ENCODE results near the gene PUS10.
A peak's percentile ranks its signal among the peaks of the same experiment; 100 is the strongest.
"Not testable (repeated sequence)": the region's sequence is repeated elsewhere in the genome, so short reads cannot be mapped to it uniquely, and the experiment has no call there.

The PUS10 gene

GRCh38 chr2:61017556-61018317, at the start of gene PUS10, which contains the start of gene PEX13:
PUS10 (minus strand) TSS chr2:61018255; CDS start chr2:61011890, 6,365 bp downstream.
PEX13 (plus strand) TSS chr2:61017720; CDS start chr2:61017760, 40 bp downstream.
- FAIRE-seq (peak; percentile 75), DNase-seq (ENCODE audit: low spot score) (peak; percentile 93)

GRCh38 chr2:61065714-61066709, 48.0 kb upstream of the PUS10 start, which contains the start of gene SANBR:
SANBR (plus strand) TSS chr2:61065871; CDS start chr2:61070351, 4,480 bp downstream.
- DNase-seq (ENCODE audit: low spot score): peak; percentile 98
- peak; percentile 76 for FAIRE-seq

DNA sequence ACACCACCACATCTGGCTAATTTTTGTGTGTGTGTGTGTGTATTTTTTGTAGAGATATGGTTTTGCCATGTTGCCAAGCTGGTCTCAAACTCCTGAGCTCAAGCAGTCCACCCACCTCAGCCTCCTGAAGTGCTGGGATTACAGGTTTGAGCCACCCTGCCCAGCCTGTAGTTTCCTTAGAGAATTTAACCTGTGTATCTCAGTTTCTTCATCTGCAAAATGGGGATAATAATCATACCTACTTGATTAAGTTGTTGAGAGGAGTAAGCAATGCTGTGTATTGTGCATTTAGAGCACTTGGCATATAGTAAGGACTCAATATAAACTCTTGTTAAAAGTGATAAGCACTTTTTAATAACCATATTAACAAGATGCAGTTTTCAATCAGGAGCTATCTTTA, 41.3 kb upstream of the PUS10 start:
- FAIRE-seq (no peak), DNase-seq (ENCODE audit: low spot score) (no peak)

DNA sequence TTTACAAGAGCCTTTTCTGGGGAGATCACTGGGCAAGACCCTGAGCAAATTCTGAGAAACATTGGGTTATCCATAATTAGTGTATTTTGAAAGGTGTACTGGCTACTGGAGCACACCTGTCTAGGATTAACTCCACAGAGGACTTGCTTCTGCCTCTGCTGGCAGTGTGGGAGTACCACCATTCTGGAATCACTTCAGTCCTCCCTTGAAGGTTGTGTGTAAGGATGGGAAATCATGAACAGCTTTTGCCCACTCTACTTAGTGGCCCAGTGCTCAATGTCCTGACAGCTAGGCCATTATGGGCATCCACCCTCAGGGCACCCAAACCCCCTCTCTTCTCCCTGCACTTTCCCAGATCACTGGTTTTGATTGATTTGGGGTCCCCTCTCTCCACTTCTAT, 39.5 kb upstream of the PUS10 start:
- no peak for DNase-seq (ENCODE audit: low spot score)
- FAIRE-seq: no peak

GRCh38 chr2:61055557-61055956, 37.5 kb upstream of the PUS10 start:
- DNase-seq (ENCODE audit: low spot score) (no peak), FAIRE-seq (no peak)

DNA sequence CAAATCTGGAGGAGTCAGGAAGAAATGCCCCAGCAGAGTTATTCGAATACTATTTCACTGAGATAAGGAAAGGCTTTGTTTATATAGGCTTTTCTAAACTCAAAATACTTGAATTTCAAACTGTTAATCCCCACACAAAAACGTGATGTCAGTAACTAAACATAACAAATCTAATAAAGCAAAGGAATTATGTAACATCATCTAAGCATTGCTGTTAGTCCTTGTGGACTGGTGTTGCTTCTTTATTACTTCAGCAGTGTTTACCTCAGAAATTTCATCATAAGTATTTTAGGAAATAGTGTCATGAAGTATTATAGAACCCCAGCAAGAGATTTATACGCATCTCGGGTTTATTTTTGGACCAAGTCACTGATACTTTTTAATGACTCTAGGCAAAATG, 27.9 kb upstream of the PUS10 start:
- no peak for DNase-seq (ENCODE audit: low spot score)
- FAIRE-seq: no peak

- no peak for FAIRE-seq
Measured at GRCh38 chr2:61045226-61045625, 27.2 kb upstream of the PUS10 start.

GRCh38 chr2:61044636-61045035, 26.6 kb upstream of the PUS10 start:
- DNase-seq (ENCODE audit: low spot score) (no peak), FAIRE-seq (no peak)

More at GRCh38 chr2:61045226-61045625, 27.2 kb upstream of the PUS10 start:
- no peak for DNase-seq (ENCODE audit: low spot score)

DNA sequence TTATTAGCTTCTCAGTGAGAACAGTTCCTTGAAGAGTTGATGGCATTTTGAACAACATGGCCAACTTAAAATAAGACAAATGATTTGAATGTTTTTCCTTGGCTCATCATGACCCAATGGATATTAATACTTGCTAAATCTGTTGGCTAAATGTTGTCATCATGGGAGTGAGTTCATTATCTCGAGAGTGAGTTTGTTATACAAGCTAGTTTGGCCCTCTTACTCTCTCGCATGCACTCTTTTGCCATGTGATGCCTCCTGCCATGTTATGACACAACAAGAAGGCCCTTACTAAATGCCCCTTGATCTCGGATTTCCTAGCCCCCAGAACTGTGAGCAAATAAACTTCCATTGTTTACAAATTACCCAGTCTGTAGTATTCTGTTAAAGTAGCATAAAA, 24.8 kb upstream of the PUS10 start:
- FAIRE-seq (no peak), DNase-seq (ENCODE audit: low spot score) (no peak)

DNA sequence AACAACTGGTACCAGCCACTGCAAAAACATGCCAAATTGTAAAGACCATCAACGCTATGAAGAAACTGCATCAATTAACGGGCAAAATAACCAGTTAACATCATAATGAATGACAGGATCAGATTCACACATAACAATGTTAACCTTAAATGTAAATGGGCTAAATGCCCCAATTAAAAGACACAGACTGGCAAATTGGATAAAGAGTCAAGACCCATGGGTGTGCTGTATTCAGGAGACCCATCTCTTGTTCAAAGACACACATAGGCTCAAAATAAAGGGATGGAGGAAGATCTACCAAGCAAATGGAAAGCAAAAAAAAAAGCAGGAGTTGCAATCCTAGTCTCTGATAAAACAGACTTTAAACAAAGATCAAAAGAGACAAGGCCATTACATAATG, 18.6 kb upstream of the PUS10 start:
- FAIRE-seq; DNase-seq (ENCODE audit: low spot score): not testable (repeated sequence)

DNA sequence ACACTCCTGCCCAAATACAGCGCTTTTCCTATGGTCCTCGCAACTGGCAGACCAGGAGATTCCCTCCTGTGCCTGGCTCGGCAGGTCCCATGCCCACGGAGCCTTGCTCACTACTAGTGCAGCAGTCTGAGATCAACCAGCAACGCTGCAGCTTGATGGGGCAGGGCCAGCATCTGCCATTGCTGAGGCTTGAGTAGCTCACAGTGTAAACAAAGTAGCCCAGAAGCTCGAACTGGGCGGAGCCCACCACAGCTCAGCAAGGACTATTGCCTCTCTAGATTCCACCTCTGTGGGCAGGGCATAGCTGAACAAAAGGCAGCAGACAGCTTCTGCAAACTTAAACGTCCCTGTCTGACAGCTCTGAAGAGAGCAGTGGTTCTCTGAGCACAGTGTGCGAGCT, 16.5 kb upstream of the PUS10 start:
- not testable (repeated sequence) for FAIRE-seq; DNase-seq (ENCODE audit: low spot score)

- DNase-seq (ENCODE audit: low spot score) (no peak), FAIRE-seq (no peak)
Measured at GRCh38 chr2:61029533-61029932, 11.5 kb upstream of the PUS10 start.

DNA sequence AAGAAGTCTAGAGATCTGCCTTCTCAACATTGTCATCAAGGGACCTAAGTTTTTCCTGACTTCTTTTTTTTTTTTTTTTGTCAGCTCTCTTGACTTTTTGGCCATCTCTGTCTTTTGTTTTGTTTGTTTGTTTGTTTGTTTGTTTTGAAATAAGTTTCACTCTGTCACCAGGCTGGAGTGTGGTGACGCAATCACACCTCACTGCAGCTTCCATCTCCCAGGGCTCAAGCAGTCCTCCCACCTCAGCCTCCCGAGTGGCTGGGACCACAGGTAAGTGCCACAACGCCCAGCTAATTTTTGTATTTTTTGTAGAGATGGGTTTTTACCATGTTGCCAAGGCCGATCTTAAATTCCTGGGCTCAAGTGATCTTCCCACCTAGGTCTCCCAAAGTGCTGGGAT, 5.6 kb upstream of the PUS10 start:
- no peak for DNase-seq (ENCODE audit: low spot score)

GRCh38 chr2:61021228-61021660, 3.2 kb upstream of the PUS10 start:
- DNase-seq (ENCODE audit: low spot score) (no peak), FAIRE-seq (no peak)

More for the DNA sequence above, 5.6 kb upstream of the PUS10 start:
- no peak for FAIRE-seq

DNA sequence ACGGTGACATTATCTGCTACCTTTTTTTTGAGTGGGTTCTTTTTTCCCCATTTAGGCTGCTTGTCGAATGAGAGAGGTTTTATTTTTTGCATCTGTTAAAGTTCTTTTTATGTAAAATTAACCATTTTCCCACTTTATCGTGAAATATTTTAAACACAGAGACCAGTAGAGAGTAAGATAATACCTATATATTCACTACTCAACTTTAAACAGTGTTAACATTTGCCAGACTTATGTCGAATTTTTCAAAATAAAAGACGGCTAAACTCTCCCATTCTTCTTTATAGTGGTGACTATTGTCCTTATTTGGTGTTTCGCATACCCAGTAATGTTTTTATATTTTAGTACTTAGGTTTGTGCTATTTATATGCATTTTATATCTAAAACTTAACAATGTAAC, 743 bp upstream of the PUS10 start:
- FAIRE-seq (no peak), DNase-seq (ENCODE audit: low spot score) (no peak)

DNA sequence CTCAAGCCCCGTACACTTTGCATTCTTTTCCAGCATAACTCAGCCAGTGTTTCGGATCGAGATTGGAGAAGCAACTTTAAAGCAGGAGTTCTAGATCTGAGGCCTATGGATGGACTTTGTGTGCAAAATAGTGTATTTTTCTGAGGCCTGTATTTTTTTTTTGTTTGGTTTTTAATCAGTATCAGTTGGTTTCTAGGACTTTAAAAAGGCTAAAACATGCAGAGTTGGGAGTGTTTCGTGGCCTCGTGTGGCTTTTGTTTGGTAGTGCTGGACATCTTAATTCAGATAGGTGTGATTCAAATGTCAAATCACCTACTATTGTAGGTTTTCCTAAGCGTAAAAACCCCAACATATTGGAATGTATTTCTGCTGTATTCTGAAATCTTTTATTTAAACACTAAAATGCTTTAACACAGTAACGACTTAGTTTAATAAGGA, 282 bp upstream of the PUS10 start:
- DNase-seq (ENCODE audit: low spot score) (peak; percentile 10), FAIRE-seq (no peak)

- peak; percentile 85 for DNase-seq (ENCODE audit: low spot score)
- peak; percentile 44 for FAIRE-seq
Measured at GRCh38 chr2:61017003-61017555, 976 bp downstream of the PUS10 start.

GRCh38 chr2:61016392-61017002, 1.6 kb downstream of the PUS10 start:
- FAIRE-seq (no peak), DNase-seq (ENCODE audit: low spot score) (no peak)

DNA sequence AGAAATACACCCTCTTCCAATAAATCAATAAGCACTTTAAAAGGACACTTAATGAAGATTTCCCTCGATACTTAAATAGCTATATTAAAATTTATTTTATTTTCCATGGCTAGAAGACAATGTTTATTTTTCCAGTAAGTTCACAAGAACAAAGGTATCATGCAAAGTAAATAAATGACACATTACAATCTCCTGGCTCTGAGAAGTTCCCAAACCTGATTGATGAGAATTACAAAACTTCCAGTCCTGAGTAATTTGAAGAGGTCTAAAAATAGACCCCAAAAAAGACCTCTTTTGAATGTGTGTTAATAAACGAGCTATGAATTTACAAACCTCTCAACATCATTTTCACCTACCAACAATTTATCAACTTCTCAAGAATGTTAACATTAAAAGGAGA, 2.1 kb downstream of the PUS10 start:
- no peak for FAIRE-seq

DNA sequence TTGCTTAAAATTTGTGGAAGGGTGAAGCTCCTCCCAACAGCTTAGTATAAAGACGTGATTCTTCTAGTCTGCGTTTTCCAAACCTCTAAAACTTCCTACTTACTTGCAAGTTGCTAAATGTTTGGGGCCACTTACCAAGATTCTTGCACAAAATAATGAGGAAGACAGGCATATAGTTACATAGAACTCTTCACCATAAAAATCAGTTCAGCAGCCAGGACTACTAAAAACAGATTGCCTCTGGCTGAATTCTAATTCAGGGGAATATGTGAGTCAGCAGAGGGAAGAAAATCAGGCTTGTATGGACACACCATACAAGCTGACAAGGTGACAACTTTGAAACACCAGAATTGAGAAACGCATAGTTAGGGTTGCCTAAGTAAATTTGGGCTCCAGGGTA, 3.3 kb downstream of the PUS10 start:
- DNase-seq (ENCODE audit: low spot score) (no peak), FAIRE-seq (no peak)

More for the DNA sequence above, 2.1 kb downstream of the PUS10 start:
- DNase-seq (ENCODE audit: low spot score): no peak

- DNase-seq (ENCODE audit: low spot score) (no peak), FAIRE-seq (no peak)
Measured at GRCh38 chr2:61013382-61013781, 4.7 kb downstream of the PUS10 start.
